C4-2B (cell line): Measurements from ENCODE around the gene RING1.

Experiments
- CTCF ChIP-seq: fragments of 450-650 bp; conservative IDR thresholded peaks from 2 replicates; pipeline ENCODE4 v1.5.1; 2017; ENCODE audit warnings: mild to moderate bottlenecking
- ZFX ChIP-seq: fragments of 450-650 bp; IDR thresholded peaks from 2 replicates; pipeline ENCODE4 v1.6.1; 2017

- TF ChIP-seq CTCF (no peak), ZFX (no peak)
Measured at GRCh38 chr6:33166811-33167210, 41.5 kb upstream of the RING1 start.
